ENCODE data around the gene CDCA3. TPM values are rescaled to one million over a fixed set of nuclear protein-coding genes. Genes with fewer than 3 reads are reported as not detected.

Gene CDCA3
- total and polyA plus RNA-seq, 2 donors (not counting 1 experiment from before 2014, with no cell fraction given): 1.6 to 2.3 TPM

- H3K4me3 ChIP-seq (ENCODE audit: control extremely low read depth in 1 of 5, extremely low read depth in 1 of 5, insufficient read depth in 1 of 5, low read depth in 2 of 5, low read length in 4 of 5): peak overlapping the region; percentile 61 to 79 (median 76)
- ATAC-seq (ENCODE audit: low read depth): no peak
- intact Hi-C loops (cut with micrococcal nuclease): loop anchor here (1.0 kb wide), 8 partner anchors 13 to 138 kb away; partner anchors contain the start of genes EMG1, LPCAT3, LRRC23 and MLF2
Measured at GRCh38 chr12:6891646-6892001, 40.5 kb upstream of the CDCA3 start.

More at GRCh38 chr12:6891646-6892001, 40.5 kb upstream of the CDCA3 start:
- Mint-ChIP-seq H3K27me3 (no peaks in the 10 kb centered on the region), H3K4me3 (peak overlapping the region; percentile 87), H3K4me1 (peaks cover 15% of the 10 kb centered on the region), H3K9me3 (ENCODE audit: insufficient read depth) (no peaks in the 10 kb centered on the region), H3K27ac (peak overlapping the region; percentile 91)
- DNase-seq: no peak
- Histone ChIP-seq H3K27me3 (replicated peaks in 1 of 4; ENCODE audit: control extremely low read depth in 1 of 4, control insufficient read depth in 3 of 4, insufficient read depth in 4 of 4, low read length in 3 of 4) (no peaks in the 10 kb centered on the region), H3K36me3 (replicated peaks in 1 of 2; ENCODE audit: control extremely low read depth in 1 of 2, control insufficient read depth in 1 of 2, extremely low read depth in 1 of 2, insufficient read depth in 2 of 2, low read length in 1 of 2) (no peaks in the 10 kb centered on the region), H4K20me1 (ENCODE audit: control insufficient read depth, insufficient read depth, low read length, poor library complexity, severe bottlenecking) (no peaks in the 10 kb centered on the region), H3K27ac (ENCODE audit: low read length in 2 of 2) (peak overlapping the region; percentile 93 to 94), H3K4me2 (replicated peaks; ENCODE audit: low read depth, low read length, poor library complexity, severe bottlenecking) (peak overlapping the region; percentile 75), H2AFZ (ENCODE audit: insufficient read depth, low read depth, low read length, poor library complexity, severe bottlenecking) (peak overlapping the region; percentile 79), H3K9me3 (ENCODE audit: control extremely low read depth in 1 of 3, control insufficient read depth in 2 of 3, insufficient read depth in 1 of 3, low read length in 2 of 3) (no peaks in the 10 kb centered on the region), H3K79me2 (ENCODE audit: control insufficient read depth, insufficient read depth, low read length) (peaks cover 4% of the 10 kb centered on the region), H3K9ac (ENCODE audit: low read length) (peak overlapping the region; percentile 68), H3K4me1 (ENCODE audit: control insufficient read depth in 2 of 2, insufficient read depth in 2 of 2, low read length in 2 of 2) (peaks cover 9 to 13% of the 10 kb centered on the region in 2 donors)
- CTCF ChIA-PET: interaction anchor here (0.7 to 2.7 kb wide), 25 partner anchors 8 to 338 kb away, joined by 3 to 77 read pairs (median 5); partner anchors contain the start of genes C12orf57, CDCA3, ENO2 and LPCAT3
- 87% methylated on average over 3 of the region's 5 CpGs for WGBS (ENCODE audit: insufficient coverage)
- POLR2A ChIA-PET: interaction anchor here (0.6 to 1.6 kb wide), 12 partner anchors 10 to 78 kb away, joined by 3 to 30 read pairs (median 4); partner anchors contain the start of genes C12orf57, CDCA3, ENO2 and RNU7-1
- TF ChIP-seq CTCF (IDR thresholded peaks at IDR 0.05) (no peak), EZH2 (IDR thresholded peaks at IDR 0.05; ENCODE audit: borderline replicate concordance, insufficient read depth, low read depth, low read length, poor library complexity, severe bottlenecking) (no peak)

Data from B cell (primary cell).